GM19328 (cell line): Measurements from ENCODE around the gene ARHGAP42.

Source experiments
- ATAC-seq: cut with Tn5 transposase; IDR thresholded peaks from one replicate; pipeline ENCODE4 v1.9.1; 2021; ENCODE audit warnings: mild to moderate bottlenecking, moderate library complexity; ENCODE audit not compliant: unreplicated experiment

The ARHGAP42 gene

GRCh38 chr11:100791103-100791502, 104.0 kb downstream of the ARHGAP42 start:
- no peak for ATAC-seq

GRCh38 chr11:100791860-100792259, 104.8 kb downstream of the ARHGAP42 start:
- ATAC-seq = no peak

GRCh38 chr11:100793525-100793924, 106.4 kb downstream of the ARHGAP42 start:
- ATAC-seq = no peak

- ATAC-seq = no peak
These were observed 107.4 kb downstream of the ARHGAP42 start for GRCh38 chr11:100794446-100794845.

- no peak for ATAC-seq
These were observed 112.4 kb downstream of the ARHGAP42 start for GRCh38 chr11:100799445-100799844.

- no peak for ATAC-seq
These were observed 113.1 kb downstream of the ARHGAP42 start for GRCh38 chr11:100800202-100800601.

GRCh38 chr11:100801225-100801999, 114.3 kb downstream of the ARHGAP42 start:
- no peak for ATAC-seq

- no peak for ATAC-seq
These were observed 118.6 kb downstream of the ARHGAP42 start for GRCh38 chr11:100805506-100806199.

GRCh38 chr11:100806296-100806695, 119.2 kb downstream of the ARHGAP42 start:
- ATAC-seq = no peak

GRCh38 chr11:100808904-100809491, 121.9 kb downstream of the ARHGAP42 start:
- no peak for ATAC-seq

GRCh38 chr11:100810146-100810545, 123.1 kb downstream of the ARHGAP42 start:
- no peak for ATAC-seq

- ATAC-seq = no peak
These were observed 123.6 kb downstream of the ARHGAP42 start for GRCh38 chr11:100810666-100811065.

GRCh38 chr11:100812517-100812916, 125.4 kb downstream of the ARHGAP42 start:
- no peak for ATAC-seq

GRCh38 chr11:100815787-100816330, 128.8 kb downstream of the ARHGAP42 start:
- no peak for ATAC-seq

GRCh38 chr11:100816823-100817222, 129.7 kb downstream of the ARHGAP42 start:
- ATAC-seq = no peak

GRCh38 chr11:100817620-100818019, 130.5 kb downstream of the ARHGAP42 start:
- ATAC-seq = no peak

- ATAC-seq = no peak
These were observed 133.5 kb downstream of the ARHGAP42 start for GRCh38 chr11:100820621-100821020.

- ATAC-seq = no peak
These were observed 134.1 kb downstream of the ARHGAP42 start for GRCh38 chr11:100821198-100821597.

GRCh38 chr11:100823360-100823759, 136.3 kb downstream of the ARHGAP42 start:
- no peak for ATAC-seq

- no peak for ATAC-seq
These were observed 137.1 kb downstream of the ARHGAP42 start for GRCh38 chr11:100824041-100824809.

- no peak for ATAC-seq
These were observed 138.5 kb downstream of the ARHGAP42 start for GRCh38 chr11:100825626-100826025.
